Hypothalamus (tissue), 51 donors: ENCODE results near the gene CAVIN1.
"Not testable (repeated sequence)": the region's sequence is repeated elsewhere in the genome, so short reads cannot be mapped to it uniquely, and the experiment has no call there.

ENCODE experiments used
- DNase-seq, 51 donors: peaks; one replicate each; lab custom pipeline; 2025; lab: John Stamatoyannopoulos, UW

The CAVIN1 gene

GRCh38 chr17:42406615-42407288, 16.3 kb downstream of the CAVIN1 start:
- DNase-seq, result peak in 1 of 51 donors; percentile 38

GRCh38 chr17:42405963-42406495, 17.0 kb downstream of the CAVIN1 start:
- DNase-seq, result peak in 47 of 51 donors; percentile 10 to 87 (median 62)

GRCh38 chr17:42405076-42405475, 18.0 kb downstream of the CAVIN1 start:
- no peak for DNase-seq

- no peak for DNase-seq
Measured at GRCh38 chr17:42404326-42405055, 18.6 kb downstream of the CAVIN1 start.

GRCh38 chr17:42403150-42403549, 19.9 kb downstream of the CAVIN1 start:
- peak in 3 of 51 donors; percentile 14 to 29 (median 16) for DNase-seq

- DNase-seq, result no peak
Measured at GRCh38 chr17:42402117-42402516, 20.9 kb downstream of the CAVIN1 start.

- not testable (repeated sequence) for DNase-seq
Measured at GRCh38 chr17:42400844-42401375, 22.1 kb downstream of the CAVIN1 start.

GRCh38 chr17:42399948-42400843, 22.9 kb downstream of the CAVIN1 start:
- DNase-seq, result no peak

GRCh38 chr17:42399121-42399520, 23.9 kb downstream of the CAVIN1 start:
- DNase-seq, result no peak

- DNase-seq, result not testable (repeated sequence)
Measured at GRCh38 chr17:42395601-42396000, 27.5 kb downstream of the CAVIN1 start.

- no peak for DNase-seq
Measured at GRCh38 chr17:42394838-42395237, 28.2 kb downstream of the CAVIN1 start.

GRCh38 chr17:42392692-42393415, 30.2 kb downstream of the CAVIN1 start:
- no peak for DNase-seq

GRCh38 chr17:42391439-42391838, 31.6 kb downstream of the CAVIN1 start:
- not testable (repeated sequence) for DNase-seq

- DNase-seq, result no peak
Measured at GRCh38 chr17:42389899-42390298, 33.2 kb downstream of the CAVIN1 start.

- DNase-seq, result no peak
Measured at GRCh38 chr17:42389135-42389417, 34.0 kb downstream of the CAVIN1 start.

GRCh38 chr17:42388381-42389134, 34.5 kb downstream of the CAVIN1 start, which contains the start of gene STAT3:
Gene STAT3 (minus strand): TSS chr17:42388442. CDS start chr17:42348516, 39,926 bp downstream.
- peak; percentile 85 to 100 (median 100) for DNase-seq

GRCh38 chr17:42387661-42388380, 35.2 kb downstream of the CAVIN1 start:
- DNase-seq, result peak in 8 of 51 donors; percentile 28 to 71 (median 52)
